Activated CD8-positive, alpha-beta memory T cell treated with anti-CD3 and anti-CD28 coated beads, Interleukin-2, amount 50 U/mL, for 4 hours (primary cell): ENCODE data around the gene AGAP3.

ENCODE experiments used
- DNase-seq: peaks from one replicate; pipeline ENCODE4 v3.0.0-alpha.2; 2020

AGAP3 gene

DNA sequence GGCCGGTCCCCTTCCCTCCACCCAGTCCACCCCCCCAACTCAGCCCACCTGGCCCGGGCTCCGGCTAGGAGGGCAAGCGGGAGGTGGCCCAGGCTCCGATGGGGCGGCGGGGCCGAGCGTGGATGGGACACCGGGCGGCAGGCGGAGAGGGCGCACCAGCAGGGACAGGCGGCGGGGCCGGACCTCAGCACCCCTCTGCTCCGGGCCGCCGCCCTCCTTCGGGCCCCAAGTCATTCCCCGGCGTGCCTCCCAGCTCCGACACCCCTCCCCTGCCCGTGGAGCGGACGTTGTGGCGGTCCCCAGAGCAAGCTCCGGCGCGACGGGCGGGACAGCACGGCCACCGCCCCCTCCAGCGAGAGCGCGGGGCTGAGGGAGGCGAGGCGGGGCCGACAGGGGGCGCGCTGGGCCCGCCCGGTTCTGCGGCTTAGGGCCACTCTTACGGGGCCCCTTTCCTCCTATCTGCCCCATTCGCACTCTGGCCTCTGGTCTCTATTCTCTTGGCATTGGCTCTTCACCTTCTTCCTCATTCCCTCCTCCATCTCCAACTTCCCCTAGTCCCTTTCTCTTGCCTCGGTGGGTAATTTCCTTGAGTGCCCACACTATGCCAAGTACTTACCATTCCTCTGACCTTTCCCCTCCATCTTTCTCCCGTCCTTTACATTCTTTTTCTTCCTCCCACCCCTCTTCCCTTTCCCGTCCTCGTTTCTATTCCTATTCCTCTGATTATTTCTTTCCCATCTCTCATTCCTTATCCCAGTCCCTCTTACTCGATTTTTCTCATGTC, 81.9 kb downstream of the AGAP3 start:
- DNase-seq = peak; percentile 62

DNA sequence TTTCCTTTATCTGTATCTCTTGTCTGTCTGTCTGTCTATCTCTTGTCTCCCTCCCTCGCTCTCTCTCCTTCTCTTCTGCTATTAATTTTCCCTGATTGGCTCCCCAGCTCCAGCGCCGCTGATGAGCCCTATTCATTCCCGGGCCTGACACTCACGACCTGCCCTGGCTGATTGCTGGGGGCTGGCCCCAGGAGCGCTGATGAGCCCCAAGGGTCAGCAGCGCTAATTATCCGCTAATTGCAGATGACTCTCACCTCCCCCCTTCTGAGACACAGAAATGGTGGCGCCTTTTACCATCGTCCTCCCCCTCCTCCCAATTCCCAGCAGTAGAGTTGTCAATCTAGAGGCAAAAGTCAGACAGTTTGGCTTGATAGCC, 82.5 kb downstream of the AGAP3 start:
- no peak for DNase-seq

DNA sequence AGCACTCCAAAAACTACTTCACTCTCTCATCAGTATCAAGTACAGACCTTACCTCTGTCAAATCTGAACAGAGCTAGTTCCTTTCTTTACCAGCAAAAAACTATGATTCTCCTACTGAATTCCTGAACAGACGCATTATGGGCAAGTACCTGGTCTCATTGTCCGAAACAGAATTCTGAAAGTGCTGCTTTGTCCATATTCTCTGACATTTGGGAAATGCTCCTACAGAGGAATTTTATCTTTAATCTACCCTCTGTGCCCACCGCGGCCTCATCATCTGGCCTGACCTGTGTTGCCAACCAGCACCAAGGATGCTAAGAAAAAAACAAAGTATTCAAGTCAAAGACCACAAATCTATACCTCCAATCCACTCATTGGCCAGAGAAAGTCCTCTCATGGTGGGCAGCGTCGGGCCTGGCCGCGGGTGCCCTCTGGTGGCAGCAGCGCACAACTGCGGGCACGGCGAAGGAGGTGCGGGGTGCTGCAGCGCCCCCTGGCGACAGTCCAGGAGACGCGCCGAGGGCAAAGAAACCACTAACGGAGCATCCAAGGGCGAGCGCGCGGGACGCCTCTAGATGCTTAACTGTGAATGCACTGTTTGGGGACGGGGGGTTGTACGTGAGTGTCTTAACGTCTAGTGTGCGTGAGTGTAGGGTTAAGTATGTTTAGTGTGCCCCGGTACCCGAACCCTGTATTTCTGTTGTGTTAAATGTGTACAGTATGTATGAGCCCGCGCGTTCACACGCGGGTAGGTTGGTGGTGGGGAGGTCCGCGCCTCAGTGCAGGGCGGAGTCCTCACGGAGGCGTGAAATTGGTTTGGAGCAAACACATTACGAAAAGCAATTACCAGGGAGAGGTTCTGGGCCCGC, 86.2 kb downstream of the AGAP3 start:
- peak; percentile 79 for DNase-seq

DNA sequence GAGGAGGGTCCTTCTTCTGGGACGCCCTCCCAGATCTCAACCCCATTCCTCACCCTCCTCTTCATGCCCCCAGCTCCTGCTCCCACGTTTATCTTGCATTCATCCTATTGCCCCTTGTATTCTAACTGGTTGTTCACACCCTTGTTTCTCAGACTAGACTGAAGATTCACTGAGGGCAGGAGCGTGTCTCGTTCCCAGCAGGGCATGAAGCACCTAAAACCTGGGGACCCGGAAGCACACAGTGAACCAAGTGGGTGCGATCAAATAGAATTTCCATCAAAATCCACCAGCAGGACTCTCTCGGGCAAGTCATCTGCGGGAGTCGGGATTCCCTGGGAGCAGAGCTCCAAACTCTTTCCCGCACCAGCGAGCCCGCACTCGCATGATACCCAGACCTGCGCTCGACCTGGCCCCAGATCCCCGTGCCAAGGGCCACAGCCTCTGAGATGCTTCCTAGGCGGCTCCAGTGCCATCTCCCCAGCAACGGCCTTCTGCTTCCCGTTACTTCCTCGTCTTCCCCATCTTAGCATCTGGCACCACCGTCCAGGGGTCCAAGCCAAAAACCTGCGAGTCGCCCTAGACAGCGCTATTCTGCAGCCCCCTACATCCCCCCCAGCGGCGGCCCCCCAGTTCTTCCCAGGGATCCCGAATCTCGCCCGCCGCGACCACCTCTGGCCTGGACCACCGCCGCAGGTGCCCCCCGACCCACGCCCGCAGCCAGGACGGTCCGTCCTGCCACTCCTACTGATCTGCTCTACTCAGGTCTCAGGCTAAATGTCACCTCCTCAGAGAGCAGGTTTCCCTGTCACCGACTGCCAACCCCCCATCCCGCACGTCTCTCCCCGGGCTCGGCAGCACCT, 87.3 kb downstream of the AGAP3 start:
- no peak for DNase-seq

DNA sequence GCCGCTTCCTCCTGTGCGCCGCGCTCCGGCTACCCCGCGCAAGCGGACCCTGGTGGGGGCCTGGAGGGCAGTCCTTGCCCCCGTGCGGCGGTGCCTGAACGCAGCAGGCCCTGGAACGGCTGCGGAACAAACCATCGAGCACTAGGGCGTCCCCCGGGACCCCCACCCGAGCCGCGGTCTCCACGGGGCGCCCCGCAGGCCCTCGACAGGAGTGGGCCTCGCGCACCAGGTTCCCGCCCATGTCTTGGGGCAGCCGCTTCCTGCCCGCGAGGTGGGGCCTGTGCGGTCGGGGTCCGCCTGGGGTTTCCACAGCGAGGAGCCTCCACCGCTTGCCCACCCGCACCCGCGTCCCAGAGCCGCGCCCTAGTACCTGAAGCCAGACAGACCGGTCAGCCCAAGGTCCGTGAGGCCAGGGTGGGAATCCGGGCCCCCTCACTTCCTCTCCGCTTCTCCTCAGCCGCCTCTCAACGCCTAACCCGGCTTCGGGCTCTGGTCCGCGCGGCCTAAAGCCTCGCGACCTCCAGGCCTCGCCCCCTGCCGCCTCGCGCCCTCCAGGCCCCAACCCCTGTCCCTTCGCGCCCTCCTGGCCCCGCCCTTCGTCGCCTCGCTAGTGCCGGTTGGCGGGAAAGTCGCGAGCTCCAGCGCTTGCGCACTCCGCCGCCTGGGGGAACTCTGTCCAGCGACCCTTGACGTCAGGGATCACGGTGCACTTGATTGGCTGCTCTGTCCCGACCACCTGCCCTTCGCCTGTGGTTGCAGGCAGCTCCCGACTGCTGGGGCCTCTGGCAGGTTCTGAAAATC, 88.2 kb downstream of the AGAP3 start:
- DNase-seq = peak; percentile 36

DNA sequence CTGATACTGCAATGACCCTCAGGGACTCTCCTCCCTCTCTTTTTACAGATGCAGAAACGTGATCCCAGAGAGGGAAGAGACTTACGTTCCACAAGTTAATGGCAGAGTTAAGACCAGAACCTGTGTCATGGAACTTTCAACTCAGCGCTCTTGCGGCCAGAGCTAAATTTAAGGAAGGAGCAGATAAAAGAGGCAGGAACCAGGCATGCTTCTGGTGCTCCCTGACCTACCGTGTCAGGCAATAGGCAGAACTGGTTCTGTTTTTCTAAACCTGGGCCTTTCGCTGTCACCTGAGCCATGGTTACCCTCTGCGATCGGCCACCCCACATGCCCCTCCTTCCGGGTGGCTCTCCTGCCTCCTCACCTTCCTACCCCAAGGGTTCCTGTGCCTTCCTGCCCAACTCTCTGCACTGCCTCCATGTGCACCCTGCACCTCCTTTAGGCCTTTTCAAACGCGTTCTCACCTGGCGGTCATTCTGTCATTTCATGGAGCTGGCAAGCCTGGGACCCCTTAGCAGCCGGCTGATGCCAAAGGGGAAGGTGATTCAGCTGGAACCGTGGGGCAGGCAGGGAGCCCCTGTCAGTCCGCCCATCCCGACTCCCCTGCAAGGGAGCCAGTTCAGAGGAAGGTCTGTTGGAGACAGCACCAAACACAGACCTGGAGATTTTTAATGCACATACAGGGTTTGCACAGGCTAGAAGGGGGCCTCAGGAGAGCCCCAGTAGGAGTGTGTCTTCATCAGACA, 88.9 kb downstream of the AGAP3 start:
- no peak for DNase-seq

DNA sequence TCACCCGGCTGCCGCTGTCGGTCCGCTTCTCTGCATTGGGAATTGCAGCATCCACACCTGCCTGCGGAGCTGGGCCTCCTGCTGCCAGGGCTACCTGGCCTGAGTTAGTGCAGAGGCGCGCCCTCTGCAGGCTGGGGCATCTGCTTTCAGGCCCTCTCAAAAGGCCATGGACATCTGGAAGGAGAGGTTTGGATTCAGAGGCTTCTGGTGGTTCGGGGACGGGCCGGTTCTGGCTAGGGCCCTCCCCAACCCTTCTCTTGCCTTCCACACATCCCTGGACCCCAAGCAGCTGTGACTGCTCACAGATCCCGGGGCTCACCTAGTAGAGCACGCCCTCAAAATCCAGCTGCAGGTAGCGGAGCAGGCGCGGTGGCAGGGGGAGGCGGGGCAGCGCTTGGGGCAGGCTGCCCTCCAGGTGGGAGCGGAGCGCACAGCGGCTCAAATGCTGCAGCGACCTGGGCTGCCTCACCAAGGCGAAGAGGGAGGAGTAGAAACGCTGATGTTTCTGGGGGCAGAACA, 89.6 kb downstream of the AGAP3 start:
- DNase-seq = no peak

DNA sequence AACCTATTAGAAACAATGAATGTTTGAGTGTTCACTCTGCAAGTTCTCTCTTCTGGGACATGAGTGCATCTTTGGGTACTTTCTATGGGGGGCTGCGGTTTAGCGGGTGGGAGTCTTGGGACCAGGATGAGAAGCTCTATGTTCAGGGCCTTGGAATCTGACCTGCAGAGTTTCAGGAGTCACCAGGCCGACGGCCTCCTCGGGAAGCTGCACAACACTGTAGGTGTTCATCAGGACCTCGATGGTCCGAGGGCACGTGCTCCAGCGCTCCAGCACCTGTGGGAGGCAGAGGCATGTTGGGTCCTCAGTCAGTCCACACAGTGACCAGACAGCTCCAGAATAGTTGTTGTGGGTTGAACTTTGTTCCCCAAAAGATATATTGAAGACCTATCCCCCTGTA, 90.1 kb downstream of the AGAP3 start:
- DNase-seq = no peak

DNA sequence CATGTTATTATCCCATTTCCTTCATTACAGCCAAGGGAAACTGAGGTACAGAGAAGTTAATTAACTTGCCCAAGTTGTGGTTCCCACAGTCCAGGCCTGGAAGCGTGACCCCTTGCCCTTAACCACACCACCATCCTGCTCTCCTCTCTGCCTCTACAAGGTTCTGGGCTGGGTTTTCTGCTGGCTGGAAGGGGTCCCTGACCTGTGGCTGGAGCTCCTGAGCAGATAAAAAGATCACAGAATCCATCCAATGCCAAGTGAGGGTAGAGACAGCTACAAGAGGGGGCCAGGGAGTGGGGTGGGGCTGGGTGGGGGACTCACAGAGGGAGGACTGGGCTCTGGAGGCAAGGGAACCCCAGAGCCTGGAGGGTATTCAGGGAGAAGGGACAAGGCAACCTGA, 91.0 kb downstream of the AGAP3 start:
- no peak for DNase-seq

DNA sequence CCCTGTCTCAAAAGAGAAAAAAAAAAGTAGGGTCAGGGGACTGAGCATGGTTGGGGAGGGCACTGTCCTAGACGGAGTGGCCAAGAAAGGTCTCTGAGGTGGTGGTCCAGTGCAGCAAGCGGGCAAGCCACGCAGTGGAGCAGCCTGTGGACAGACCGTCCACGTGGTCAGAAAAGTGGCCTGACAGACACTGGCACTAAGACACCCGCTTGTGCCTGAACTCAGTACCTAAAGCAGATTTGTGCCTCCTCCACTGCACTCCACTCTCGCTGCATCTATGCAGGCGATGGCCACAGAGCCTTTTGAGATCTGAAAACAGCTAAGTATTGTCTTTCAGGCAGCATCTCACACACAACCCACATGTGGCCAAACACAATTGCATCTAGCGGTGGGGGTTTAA, 92.0 kb downstream of the AGAP3 start:
- DNase-seq = no peak

DNA sequence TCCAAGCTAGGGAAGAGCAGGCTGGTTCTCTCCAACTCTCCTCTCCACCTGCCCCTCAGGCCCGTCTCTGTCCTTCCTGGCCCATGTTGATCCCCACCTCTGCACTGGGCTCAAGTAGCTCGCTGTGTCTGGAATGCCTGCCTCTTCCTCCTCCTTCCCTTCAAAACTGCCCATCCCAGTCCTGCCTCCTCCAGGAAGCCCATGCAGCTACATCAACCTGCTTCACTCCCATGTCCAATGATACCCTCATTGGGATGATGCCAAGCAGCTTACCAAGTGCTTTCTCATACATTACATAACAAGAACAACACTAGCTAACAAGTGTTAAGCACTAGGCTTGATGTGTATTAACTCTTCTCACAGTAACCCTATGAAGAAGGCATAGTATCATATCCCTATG, 92.6 kb downstream of the AGAP3 start:
- DNase-seq = no peak

DNA sequence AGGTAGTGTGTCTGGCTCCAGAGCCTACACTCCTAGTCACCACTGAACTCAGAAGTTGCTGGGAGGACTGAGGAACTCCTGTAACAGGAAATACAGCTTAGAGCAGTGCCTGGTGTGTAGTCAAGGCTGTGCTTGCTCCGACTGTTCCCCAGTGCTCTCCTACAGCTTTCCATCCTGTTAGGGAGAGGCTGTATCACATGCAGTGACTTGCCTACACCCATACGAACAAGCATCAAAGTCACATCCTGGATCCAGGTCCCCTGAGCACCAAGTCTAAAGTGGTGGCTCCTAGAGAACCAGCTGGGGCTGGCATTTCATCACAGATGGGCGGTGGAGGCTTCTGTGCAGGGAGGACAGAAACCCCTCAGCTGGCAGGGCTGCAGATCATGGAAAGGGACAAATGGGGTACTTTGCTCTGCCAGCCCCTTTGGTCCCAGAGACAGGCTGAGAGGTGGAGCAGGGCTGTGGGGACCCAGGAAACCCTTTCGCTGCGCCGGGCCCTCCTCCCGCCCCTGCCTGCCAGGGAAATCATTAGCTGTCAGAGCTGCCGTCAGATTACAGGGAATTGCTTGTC, 93.1 kb downstream of the AGAP3 start:
- no peak for DNase-seq

DNA sequence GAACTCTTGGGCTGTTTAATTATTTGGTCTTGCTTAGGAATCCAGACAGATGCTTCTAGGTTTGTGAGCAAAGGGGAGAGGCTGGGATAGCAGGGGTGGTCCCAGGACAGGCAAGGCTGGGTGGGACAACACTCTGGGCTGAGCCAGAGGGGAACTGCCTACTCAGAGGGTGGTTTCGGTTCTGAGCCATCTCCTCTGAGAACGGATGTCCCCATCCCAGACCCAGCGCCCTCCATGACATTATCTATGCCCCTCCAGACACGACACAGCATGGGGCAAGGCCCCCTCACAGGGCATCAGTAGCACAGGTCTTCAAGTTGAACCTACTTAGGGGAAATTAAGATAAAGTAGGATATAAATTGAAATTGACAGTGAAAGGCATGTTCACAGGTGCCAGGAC, 93.7 kb downstream of the AGAP3 start:
- DNase-seq = no peak

DNA sequence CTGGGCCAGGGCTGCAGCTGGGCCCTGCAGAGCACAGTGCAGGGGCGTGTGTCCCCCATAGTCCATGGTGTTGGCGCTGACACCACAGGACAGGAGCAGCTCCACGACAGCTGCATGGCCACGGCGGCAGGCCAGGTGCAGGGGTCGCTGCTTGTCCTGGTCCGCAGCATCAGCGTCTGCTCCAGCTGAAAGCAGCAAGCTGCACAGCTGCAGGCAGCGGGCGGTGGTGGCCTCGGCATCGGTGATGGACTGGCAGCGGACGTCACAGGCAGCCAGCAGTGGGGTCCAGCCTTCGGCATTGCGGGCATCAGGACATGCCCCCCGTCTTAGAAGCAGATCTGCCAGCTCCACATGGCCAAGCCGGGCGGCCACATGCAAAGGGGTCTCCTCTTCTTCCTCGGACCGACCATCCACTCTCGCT, 94.7 kb downstream of the AGAP3 start:
- DNase-seq = no peak

DNA sequence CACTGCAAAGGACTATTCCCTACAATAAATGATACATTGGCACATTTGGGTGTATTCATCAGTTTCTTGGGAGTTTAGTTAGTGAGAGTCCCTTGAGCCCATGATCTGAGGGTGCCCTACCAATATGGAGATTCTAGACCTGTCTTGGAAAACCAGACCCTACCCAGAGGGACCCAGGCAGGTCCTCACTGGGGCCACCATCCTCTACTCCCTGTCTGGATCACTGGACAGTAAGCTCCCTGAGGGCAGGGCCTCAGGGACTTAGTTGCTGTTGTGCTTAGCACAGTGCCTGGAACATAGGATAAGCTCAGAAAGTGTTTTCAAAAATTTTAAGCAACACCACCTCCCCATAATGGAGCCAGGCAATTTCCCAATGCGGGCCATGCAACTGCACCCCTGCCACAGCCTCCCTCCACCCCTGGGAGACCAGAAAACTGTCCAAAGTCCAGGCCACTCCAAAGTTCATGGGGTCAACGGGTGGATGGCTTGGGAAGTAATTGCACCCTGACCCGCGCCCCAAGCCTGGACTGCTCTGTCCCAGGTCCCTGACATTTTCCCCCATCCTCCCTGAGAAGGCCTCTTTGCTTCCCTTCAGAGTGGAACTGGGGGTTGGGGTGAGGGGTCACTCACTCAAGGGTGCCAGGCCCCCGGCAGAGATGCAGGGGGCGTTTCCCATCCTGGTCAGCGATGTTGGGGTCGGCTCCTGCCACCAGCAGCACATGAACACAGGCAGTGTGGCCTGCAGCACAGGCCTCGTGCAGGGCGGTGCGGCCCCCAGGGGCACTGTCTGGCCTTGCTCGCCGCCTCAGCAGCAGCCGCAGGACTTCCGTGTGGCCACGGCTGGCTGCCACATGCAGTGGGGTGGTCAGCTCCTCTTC, 99.7 kb downstream of the AGAP3 start:
- DNase-seq = no peak

DNA sequence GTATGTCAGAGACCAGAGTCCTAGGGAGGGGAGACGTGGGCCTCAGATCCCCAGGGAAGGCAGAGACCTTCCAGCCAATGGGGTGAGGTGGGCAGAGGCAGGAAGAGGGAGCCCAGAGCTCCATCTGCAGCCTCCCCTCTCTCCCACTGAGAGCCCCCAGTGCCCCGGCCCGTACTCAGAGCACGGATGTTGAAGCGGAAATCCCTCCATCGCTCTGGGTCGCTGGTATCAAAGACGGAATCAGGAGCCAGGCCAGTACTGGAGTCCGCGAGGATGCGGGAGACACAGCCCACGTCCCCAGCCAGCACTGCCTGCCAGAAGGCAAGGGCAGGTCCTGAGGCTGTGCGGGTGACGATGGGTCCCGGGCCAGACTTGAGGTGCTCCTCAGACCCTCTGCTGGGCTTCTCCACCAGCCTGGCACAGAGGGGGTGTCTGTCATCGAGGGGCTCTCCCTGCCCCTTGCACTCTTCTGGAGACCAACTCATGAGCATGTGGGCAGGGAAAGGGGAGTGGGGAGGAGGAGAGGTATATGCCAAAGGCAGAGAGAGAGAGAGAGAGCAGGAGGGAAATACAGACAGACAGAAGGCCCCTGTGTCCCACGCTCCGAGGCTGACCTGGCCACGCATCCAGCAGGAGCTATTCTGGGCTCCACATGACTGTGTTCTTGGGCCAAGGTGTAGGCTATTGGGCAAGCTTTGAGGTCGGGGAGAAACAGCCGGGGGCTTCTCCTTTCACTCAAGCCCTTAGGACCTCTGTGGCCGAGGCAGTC, 100.5 kb downstream of the AGAP3 start, which contains the start of gene ASB10:
ASB10 (minus strand) TSS at position 611 of the 769 bp plus-strand sequence; CDS start at position 491, 120 bp downstream.
- no peak for DNase-seq

DNA sequence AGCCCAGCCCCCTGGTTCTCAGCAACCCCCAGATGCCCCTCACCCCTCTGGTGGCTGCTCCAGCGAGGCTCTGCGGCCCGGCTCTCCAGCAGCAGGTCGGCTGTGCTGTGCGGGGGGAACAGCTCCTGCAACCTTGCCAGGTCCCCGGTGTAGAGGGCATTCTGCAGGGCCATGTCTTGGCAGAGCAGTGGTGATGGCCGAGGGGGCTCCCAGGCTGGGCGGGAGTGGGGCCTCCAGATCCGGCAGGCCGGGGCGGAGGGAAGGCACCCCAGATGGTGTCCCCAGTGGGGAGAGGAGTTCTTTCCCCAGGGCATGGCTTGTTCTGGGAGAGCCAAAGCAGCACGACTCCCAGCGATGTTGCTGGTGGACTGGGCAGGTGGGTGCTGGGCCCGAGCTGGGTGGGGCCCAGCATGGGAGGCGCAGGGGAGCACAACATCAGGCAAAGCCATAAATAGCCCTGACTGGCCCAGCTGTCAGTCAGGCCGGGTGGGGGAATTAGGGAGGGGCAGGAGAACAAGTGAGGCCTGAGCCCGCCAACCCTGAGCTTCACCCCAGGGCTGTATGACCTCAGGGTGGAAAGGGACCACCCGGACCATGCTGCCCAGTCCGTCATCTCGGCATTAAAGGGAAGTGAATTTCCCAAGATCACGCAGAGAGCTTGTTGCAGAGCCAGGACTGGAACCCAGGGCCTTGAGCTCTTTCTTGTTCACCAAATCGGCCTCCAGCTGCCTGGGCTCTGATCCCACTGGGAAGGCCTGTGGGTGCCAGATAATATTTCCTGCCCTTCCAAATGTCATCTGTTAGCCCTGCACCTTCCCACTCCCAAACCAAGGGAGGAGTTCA, 101.4 kb downstream of the AGAP3 start:
- no peak for DNase-seq

DNA sequence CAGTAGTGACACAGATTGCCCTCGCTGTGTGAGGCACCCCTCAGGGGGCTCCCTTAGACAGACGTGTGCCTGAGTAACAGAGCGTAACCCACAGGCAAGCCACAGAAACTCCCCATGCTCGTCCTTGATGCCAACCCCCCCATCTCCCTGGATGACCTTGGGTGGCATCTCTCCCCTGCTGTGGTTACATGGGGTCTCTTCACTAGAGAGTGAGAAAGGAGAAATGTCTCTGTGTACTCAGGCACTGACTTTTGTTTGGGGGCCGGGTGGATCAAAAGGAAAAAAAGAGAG, 101.9 kb downstream of the AGAP3 start:
- no peak for DNase-seq
